HEK293 (cell line): ENCODE measurements around the gene STIM1.

ENCODE experiments used
- REPIN1 ChIP-seq: fragments of 450-650 bp; formaldehyde crosslinking; IDR thresholded peaks from 2 replicates; pipeline ENCODE4 v1.5.1; 2017; ENCODE audit warnings: missing biosample characterization, missing genetic modification characterization, low read depth
- ZFP3 ChIP-seq: fragments of 450-650 bp; formaldehyde crosslinking; IDR thresholded peaks from 2 replicates; pipeline ENCODE4 v1.5.1; 2016; ENCODE audit warnings: low read depth, missing biosample characterization, missing genetic modification characterization
- ZNF114 ChIP-seq: fragments of 450-650 bp; formaldehyde crosslinking; IDR thresholded peaks from 2 replicates; pipeline ENCODE4 v1.5.0; 2017; ENCODE audit warnings: missing biosample characterization, missing genetic modification characterization
- ZNF585B ChIP-seq: fragments of 450-650 bp; formaldehyde crosslinking; IDR thresholded peaks from 2 replicates; pipeline ENCODE4 v1.5.1; 2016; ENCODE audit warnings: missing biosample characterization, missing genetic modification characterization
- ZNF610 ChIP-seq: fragments of 450-650 bp; formaldehyde crosslinking; IDR thresholded peaks from 2 replicates; pipeline ENCODE4 v1.5.1; 2016; ENCODE audit warnings: missing biosample characterization, missing genetic modification characterization, borderline replicate concordance
- ZNF629 ChIP-seq: fragments of 450-650 bp; formaldehyde crosslinking; IDR thresholded peaks from 2 replicates; pipeline ENCODE4 v1.5.1; 2017; ENCODE audit warnings: missing biosample characterization, missing genetic modification characterization
- ZNF692 ChIP-seq: fragments of 450-650 bp; formaldehyde crosslinking; IDR thresholded peaks from 2 replicates; pipeline ENCODE4 v1.5.1; 2016; ENCODE audit warnings: missing biosample characterization, missing genetic modification characterization
- ZNF76 ChIP-seq: fragments of 450-650 bp; formaldehyde crosslinking; IDR thresholded peaks from 2 replicates; pipeline ENCODE4; 2016; ENCODE audit warnings: low read depth, missing biosample characterization, missing genetic modification characterization, borderline replicate concordance
- TF ChIP-seq, protein P1 (sequence below): fragments of 450-650 bp; formaldehyde crosslinking; IDR thresholded peaks from 2 replicates; pipeline ENCODE4 v1.5.1; 2016; ENCODE audit warnings: missing biosample characterization, missing genetic modification characterization

GRCh38 chr11:4059424-4059823 is 204.0 kb downstream of the STIM1 start:
- TF ChIP-seq, protein P1, sequence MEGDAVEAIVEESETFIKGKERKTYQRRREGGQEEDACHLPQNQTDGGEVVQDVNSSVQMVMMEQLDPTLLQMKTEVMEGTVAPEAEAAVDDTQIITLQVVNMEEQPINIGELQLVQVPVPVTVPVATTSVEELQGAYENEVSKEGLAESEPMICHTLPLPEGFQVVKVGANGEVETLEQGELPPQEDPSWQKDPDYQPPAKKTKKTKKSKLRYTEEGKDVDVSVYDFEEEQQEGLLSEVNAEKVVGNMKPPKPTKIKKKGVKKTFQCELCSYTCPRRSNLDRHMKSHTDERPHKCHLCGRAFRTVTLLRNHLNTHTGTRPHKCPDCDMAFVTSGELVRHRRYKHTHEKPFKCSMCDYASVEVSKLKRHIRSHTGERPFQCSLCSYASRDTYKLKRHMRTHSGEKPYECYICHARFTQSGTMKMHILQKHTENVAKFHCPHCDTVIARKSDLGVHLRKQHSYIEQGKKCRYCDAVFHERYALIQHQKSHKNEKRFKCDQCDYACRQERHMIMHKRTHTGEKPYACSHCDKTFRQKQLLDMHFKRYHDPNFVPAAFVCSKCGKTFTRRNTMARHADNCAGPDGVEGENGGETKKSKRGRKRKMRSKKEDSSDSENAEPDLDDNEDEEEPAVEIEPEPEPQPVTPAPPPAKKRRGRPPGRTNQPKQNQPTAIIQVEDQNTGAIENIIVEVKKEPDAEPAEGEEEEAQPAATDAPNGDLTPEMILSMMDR (tag by site-specific recombination), result no peak
- TF ChIP-seq ZNF692 (tag by site-specific recombination) (no peak), ZNF76 (tag by site-specific recombination) (no peak), ZFP3 (tag by site-specific recombination) (no peak), ZNF585B (tag by site-specific recombination) (no peak), ZNF610 (tag by site-specific recombination) (no peak), ZNF114 (tag by site-specific recombination) (no peak), ZNF629 (tag by site-specific recombination) (no peak), REPIN1 (tag by site-specific recombination) (no peak)
